HCT116 (cell line): Measurements from ENCODE around the gene MTA2. TPM values are rescaled to one million over a fixed set of nuclear protein-coding genes. Genes with fewer than 3 reads are reported as not detected.
A peak's percentile ranks its signal among the peaks of the same experiment; 100 is the strongest.

Experiments
- ATAC-seq: fragments of 200-7000 bp; cut with Tn5 transposase; 2 replicates; pipeline ENCODE4 v1.9.1; 2020; ENCODE audit warnings: mild to moderate bottlenecking, moderate library complexity
- BruUV-seq: library from RNA; stranded (reverse); fragments of 400-500 nt; replicated peaks from 2 replicates; lab custom pipeline; 2021; lab: Mats Ljungman, UMichigan
- CTCF ChIA-PET: fragments of 300-600 bp; sonication (Branson Sonifier 250); formaldehyde crosslinking; loops from one replicate; lab custom pipeline; 2021; ENCODE audit warnings: antibody characterized with exemption; lab: Charles Lee
- POLR2A ChIA-PET: fragments of 300-600, 350-600 bp; sonication (Branson Sonifier 250); formaldehyde crosslinking; loops from one replicate; lab custom pipeline; 2021; ENCODE audit warnings: antibody characterized with exemption; lab: Charles Lee
- RAD21 ChIA-PET, 2 experiments: fragments of 300-600 bp; sonication (Branson Sonifier 250); formaldehyde crosslinking; loops; one replicate each; lab custom pipeline; 2023; ENCODE audit warnings: low total read pairs in 2 of 2; ENCODE audit not compliant: uncharacterized antibody in 2 of 2, unreplicated experiment in 2 of 2, low non-redundant PET in 1 of 2; lab: Charles Lee
- DNase-seq: peaks from one replicate; pipeline ENCODE4 v3.0.0-alpha.2; 2010; ENCODE audit warnings: low read depth, low spot score
- H2AFZ ChIP-seq: fragments of 200-600 bp; shearing (Covaris generic), sonication (generic); 2 replicates; pipeline ENCODE4 v1.6.1; 2017; ENCODE audit warnings: low read depth, mixed run types, mixed read lengths, antibody characterized with exemption, low read length; ENCODE audit not compliant: poor library complexity, severe bottlenecking
- H3K27ac ChIP-seq: 2 replicates; pipeline ENCODE4 v1.5.1; 2012; ENCODE audit warnings: low read depth, low read length
- H3K27me3 ChIP-seq: fragments of 200-600 bp; sonication (generic); 2 replicates; pipeline ENCODE4 v1.6.1; 2016; ENCODE audit warnings: mixed run types, low read length, mixed read lengths; ENCODE audit not compliant: insufficient read depth
- H3K36me3 ChIP-seq, 2 experiments: fragments of 200-500 bp in 1 of 2; fragments of 200-600 bp in 1 of 2; sonication (Bioruptor generic) in 1 of 2; sonication (generic) in 1 of 2; 2 replicates each; pipeline versions ENCODE4 v1.5.1 to v1.6.1; 2014 to 2016; ENCODE audit warnings: low read length in 2 of 2, inconsistent platforms in 1 of 2, mixed read lengths in 1 of 2, mixed run types in 1 of 2; ENCODE audit not compliant: insufficient read depth in 2 of 2, control insufficient read depth in 1 of 2
- H3K4me1 ChIP-seq, 2 experiments: fragments of 200-600 bp in 1 of 2; sonication (generic) in 1 of 2; 2 replicates each; pipeline versions ENCODE4 v1.5.1 to v1.6.1; 2012 to 2017; ENCODE audit warnings: low read length in 2 of 2, inconsistent platforms in 1 of 2, mild to moderate bottlenecking in 1 of 2, mixed read lengths in 1 of 2, mixed run types in 1 of 2, moderate library complexity in 1 of 2; ENCODE audit not compliant: insufficient read depth in 2 of 2, control insufficient read depth in 1 of 2
- H3K4me2 ChIP-seq: fragments of 200-600 bp; sonication (generic); 2 replicates; pipeline ENCODE4 v1.6.1; 2017; ENCODE audit warnings: mixed run types, low read length, mixed read lengths
- H3K4me3 ChIP-seq, 2 experiments: fragments of 200-600 bp in 1 of 2; sonication (generic) in 1 of 2; replicated peaks in 1 of 2; 2 replicates each; pipeline ENCODE4 v1.5.1; 2011 to 2016; ENCODE audit warnings: low read length in 2 of 2, control low read depth in 1 of 2, low read depth in 1 of 2, mild to moderate bottlenecking in 1 of 2, mixed read lengths in 1 of 2, mixed run types in 1 of 2
- H3K79me2 ChIP-seq: fragments of 200-600 bp; sonication (generic); 2 replicates; pipeline ENCODE4 v1.6.1; 2017; ENCODE audit warnings: mild to moderate bottlenecking, mixed run types, low read length, moderate library complexity, mixed read lengths; ENCODE audit not compliant: insufficient read depth
- H3K9ac ChIP-seq: fragments of 200-600 bp; sonication (generic); 2 replicates; pipeline ENCODE4 v1.6.1; 2016; ENCODE audit warnings: low read length, mixed read lengths
- H3K9me2 ChIP-seq: fragments of 200-600 bp; sonication (generic), shearing (Covaris generic); 2 replicates; pipeline ENCODE4 v1.6.1; 2017; ENCODE audit warnings: mixed run types, mild to moderate bottlenecking, moderate library complexity; ENCODE audit not compliant: insufficient read depth
- H3K9me3 ChIP-seq, 2 experiments: fragments of 200-500 bp in 1 of 2; fragments of 200-600 bp in 1 of 2; sonication (Bioruptor generic) in 1 of 2; sonication (generic) in 1 of 2; 2 replicates each; pipeline ENCODE4 v1.6.1; 2014 to 2017; ENCODE audit warnings: low read length in 2 of 2, mixed read lengths in 2 of 2, inconsistent platforms in 1 of 2, low read depth in 1 of 2, mild to moderate bottlenecking in 1 of 2, mixed run types in 1 of 2, moderate library complexity in 1 of 2; ENCODE audit not compliant: control insufficient read depth in 1 of 2, insufficient read depth in 1 of 2
- H4K20me1 ChIP-seq: fragments of 200-600 bp; sonication (generic), shearing (Covaris generic); 2 replicates; pipeline ENCODE4 v1.6.1; 2017; ENCODE audit warnings: mixed run types, mild to moderate bottlenecking, moderate library complexity; ENCODE audit not compliant: insufficient read depth
- CBX3 ChIP-seq: IDR thresholded peaks from 2 replicates; pipeline ENCODE4 v1.6.1; 2012; ENCODE audit warnings: low read depth
- CEBPB ChIP-seq: IDR thresholded peaks from 2 replicates; pipeline ENCODE4 v1.6.1; 2012; ENCODE audit warnings: low read depth
- ELF1 ChIP-seq: IDR thresholded peaks from 2 replicates; pipeline ENCODE4 v1.6.1; 2012; ENCODE audit warnings: low read depth, borderline replicate concordance
- EZH2 ChIP-seq: fragments of 200-600 bp; sonication (generic); IDR thresholded peaks from 2 replicates; pipeline ENCODE4 v1.6.1; 2017; ENCODE audit warnings: antibody characterized with exemption, mixed run types
- EZH2phosphoT487 ChIP-seq: fragments of 200-600 bp; IDR thresholded peaks from 2 replicates; pipeline ENCODE4 v1.6.1; 2018; ENCODE audit warnings: antibody characterized with exemption, borderline replicate concordance
- FOSL1 ChIP-seq: IDR thresholded peaks from 2 replicates; pipeline ENCODE4 v1.6.1; 2012; ENCODE audit warnings: low read depth
- RAD21 ChIP-seq: IDR thresholded peaks from 2 replicates; pipeline ENCODE4 v1.6.1; 2012; ENCODE audit warnings: low read depth, mild to moderate bottlenecking
- SIN3A ChIP-seq: IDR thresholded peaks from 2 replicates; pipeline ENCODE4 v1.6.1; 2012; ENCODE audit warnings: low read depth
- SP1 ChIP-seq: IDR thresholded peaks from 2 replicates; pipeline ENCODE4 v1.6.1; 2012; ENCODE audit warnings: low read depth
- SRF ChIP-seq: IDR thresholded peaks from 2 replicates; pipeline ENCODE4 v1.6.1; 2012; ENCODE audit warnings: low read depth
- TCF7L2 ChIP-seq: IDR thresholded peaks from 2 replicates; pipeline ENCODE4 v1.7.0; 2011; ENCODE audit warnings: borderline replicate concordance, inconsistent platforms; ENCODE audit not compliant: insufficient read depth, insufficient read length; ENCODE audit errors: extremely low read depth
- YY1 ChIP-seq: IDR thresholded peaks from 2 replicates; pipeline ENCODE4 v1.6.1; 2011; ENCODE audit warnings: low read length, low read depth, moderate library complexity, mild to moderate bottlenecking; ENCODE audit not compliant: insufficient replicate concordance; ENCODE audit errors: extremely low read depth
- ZFX ChIP-seq: fragments of 450-650 bp; IDR thresholded peaks from 2 replicates; pipeline ENCODE4 v1.6.1; 2017
- ZNF274 ChIP-seq: fragments of 200-500 bp; sonication (Bioruptor generic); IDR thresholded peaks from 2 replicates; pipeline ENCODE4 v1.6.1; 2014; ENCODE audit warnings: mild to moderate bottlenecking, low read depth, low read length, inconsistent platforms
- intact Hi-C: fragments of 100-400 bp; cut with micrococcal nuclease; formaldehyde crosslinking; loops from 2 replicates; pipeline ENCODE4 v1.10.0; 2022
- total RNA-seq: library from RNA; stranded (reverse); gene quantifications from one replicate; pipeline ENCODE4 v1.2.1, GENCODE V29; 2021; ENCODE audit not compliant: unreplicated experiment
- TF ChIP-seq, protein P1 (sequence below): IDR thresholded peaks from 2 replicates; pipeline ENCODE4 v1.6.1; 2011; ENCODE audit warnings: mild to moderate bottlenecking, low read length, moderate library complexity; ENCODE audit not compliant: insufficient replicate concordance; ENCODE audit errors: extremely low read depth
- TF ChIP-seq, protein P2 (sequence below): IDR thresholded peaks from 2 replicates; pipeline ENCODE4 v1.6.1; 2012
- TF ChIP-seq, protein P3 (sequence below): IDR thresholded peaks from 2 replicates; pipeline ENCODE4 v1.6.1; 2012
- TF ChIP-seq, protein P4 (sequence below): IDR thresholded peaks from 2 replicates; pipeline ENCODE4 v1.6.1; 2012; ENCODE audit warnings: low read depth

Gene MTA2
- total RNA-seq, 1 experiment from 2014 or later, result 98.9 TPM

DNA sequence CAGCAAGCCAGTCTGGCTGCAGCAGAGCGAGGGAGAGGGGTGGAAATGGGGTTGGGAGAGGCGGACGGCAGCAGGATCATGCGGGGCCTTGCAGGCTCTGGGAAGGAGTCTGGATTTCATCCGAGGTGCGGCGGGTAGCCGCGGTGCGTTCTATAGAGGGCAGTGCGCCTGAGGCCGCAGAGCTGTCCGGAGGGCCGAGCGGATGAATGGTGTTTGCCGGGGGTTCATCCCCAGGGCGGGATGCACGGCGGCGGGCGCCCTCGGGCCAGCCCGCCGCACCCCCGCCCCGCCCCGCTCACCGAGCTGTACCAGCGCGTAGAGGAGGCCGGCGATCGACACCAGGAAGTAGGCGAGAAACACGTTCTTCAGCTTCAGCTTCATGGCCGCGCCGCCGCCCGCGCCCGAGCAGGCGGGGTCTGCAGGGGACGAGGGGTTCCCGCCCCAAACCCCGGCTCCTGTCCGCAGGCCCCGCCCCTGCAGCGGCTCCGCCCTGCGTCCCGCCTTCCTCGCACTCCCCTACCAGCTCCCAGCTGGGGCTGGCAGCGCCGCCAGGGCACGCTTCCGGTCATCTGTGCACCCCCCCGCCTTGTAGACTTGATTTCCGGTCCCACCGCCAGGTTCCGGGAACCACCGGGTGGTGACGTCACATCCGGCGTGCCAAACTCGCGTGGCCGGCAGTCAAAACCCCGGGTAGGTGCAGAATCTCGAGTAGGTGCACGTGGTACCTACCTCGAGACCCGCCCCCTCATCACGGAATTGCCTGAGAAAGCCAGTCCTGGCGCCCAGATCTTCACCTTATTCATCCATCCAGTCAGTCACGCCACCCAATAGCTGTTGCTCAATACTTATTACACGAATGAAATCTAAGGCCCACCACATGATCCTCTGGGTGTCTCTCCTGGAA is 20.2 kb upstream of the MTA2 start, which contains the start of gene B3GAT3:
Gene B3GAT3 (minus strand): TSS at position 420 of the 904 bp plus-strand sequence. CDS start 39 bp downstream, at position 381.
- Histone ChIP-seq H3K4me1 (peaks cover 12 to 20% of the 10 kb centered on the region in 2 experiments), H3K9ac (peak within 1 kb of the TSS; percentile 94), H3K4me2 (peak within 1 kb of the TSS; percentile 87), H3K79me2 (peaks cover 15% of the 10 kb centered on the region), H3K27ac (peak within 1 kb of the TSS; percentile 75), H3K9me2 (no peaks in the 10 kb centered on the region), H3K27me3 (no peaks in the 10 kb centered on the region), H3K36me3 (peaks cover 14 to 18% of the 10 kb centered on the region in 2 experiments; a peak in 3 of 4 replicates), H2AFZ (no peak within 1 kb of the TSS), H4K20me1 (no peaks in the 10 kb centered on the region), H3K9me3 (no peaks in the 10 kb centered on the region), H3K4me3 (peak within 1 kb of the TSS; percentile 96 to 98)
- ChIA-PET RAD21 (interaction anchor here (0.6 to 1.1 kb wide), 2 partner anchors 20 to 200 kb away, joined by 3 to 5 read pairs; partner anchors contain the start of gene MTA2 (in 1 of the 2)), CTCF (interaction anchor here (1.0 to 3.0 kb wide), 5 partner anchors 10 to 227 kb away, joined by 4 to 16 read pairs (median 8); partner anchors contain the start of genes EML3, MTA2, ROM1 and TUT1), POLR2A (interaction anchor here (0.8 to 3.0 kb wide), 13 partner anchors 9 to 219 kb away, joined by 3 to 19 read pairs (median 4); partner anchors contain the start of genes C11orf98, CSKMT, EML3 and GANAB)
- BruUV-seq, result no TSS peak
- DNase-seq, result peak; percentile 99
- peak; percentile 96 for ATAC-seq
- intact Hi-C loops, result no loop called here
- TF ChIP-seq ZFX (peak; percentile 77), RAD21 (no peak), EZH2 (no peak), EZH2phosphoT487 (no peak), ELF1 (peak; percentile 88; the same call in 1 of the 2 replicates), CBX3 (peak; percentile 89; the same call in 1 of the 2 replicates), CEBPB (no peak; the same call in 1 of the 2 replicates), ZNF274 (no peak), TCF7L2 (peak; percentile 61), FOSL1 (no peak), SIN3A (peak; percentile 99), SRF (no peak), SP1 (peak; percentile 86), YY1 (peak; percentile 61)
- TF ChIP-seq, protein P1, sequence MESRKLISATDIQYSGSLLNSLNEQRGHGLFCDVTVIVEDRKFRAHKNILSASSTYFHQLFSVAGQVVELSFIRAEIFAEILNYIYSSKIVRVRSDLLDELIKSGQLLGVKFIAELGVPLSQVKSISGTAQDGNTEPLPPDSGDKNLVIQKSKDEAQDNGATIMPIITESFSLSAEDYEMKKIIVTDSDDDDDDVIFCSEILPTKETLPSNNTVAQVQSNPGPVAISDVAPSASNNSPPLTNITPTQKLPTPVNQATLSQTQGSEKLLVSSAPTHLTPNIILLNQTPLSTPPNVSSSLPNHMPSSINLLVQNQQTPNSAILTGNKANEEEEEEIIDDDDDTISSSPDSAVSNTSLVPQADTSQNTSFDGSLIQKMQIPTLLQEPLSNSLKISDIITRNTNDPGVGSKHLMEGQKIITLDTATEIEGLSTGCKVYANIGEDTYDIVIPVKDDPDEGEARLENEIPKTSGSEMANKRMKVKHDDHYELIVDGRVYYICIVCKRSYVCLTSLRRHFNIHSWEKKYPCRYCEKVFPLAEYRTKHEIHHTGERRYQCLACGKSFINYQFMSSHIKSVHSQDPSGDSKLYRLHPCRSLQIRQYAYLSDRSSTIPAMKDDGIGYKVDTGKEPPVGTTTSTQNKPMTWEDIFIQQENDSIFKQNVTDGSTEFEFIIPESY, result peak; percentile 58
- TF ChIP-seq, protein P2, sequence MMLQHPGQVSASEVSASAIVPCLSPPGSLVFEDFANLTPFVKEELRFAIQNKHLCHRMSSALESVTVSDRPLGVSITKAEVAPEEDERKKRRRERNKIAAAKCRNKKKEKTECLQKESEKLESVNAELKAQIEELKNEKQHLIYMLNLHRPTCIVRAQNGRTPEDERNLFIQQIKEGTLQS, result no peak
- TF ChIP-seq, protein P3, sequence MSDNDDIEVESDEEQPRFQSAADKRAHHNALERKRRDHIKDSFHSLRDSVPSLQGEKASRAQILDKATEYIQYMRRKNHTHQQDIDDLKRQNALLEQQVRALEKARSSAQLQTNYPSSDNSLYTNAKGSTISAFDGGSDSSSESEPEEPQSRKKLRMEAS, result peak; percentile 99
- TF ChIP-seq, protein P4, sequence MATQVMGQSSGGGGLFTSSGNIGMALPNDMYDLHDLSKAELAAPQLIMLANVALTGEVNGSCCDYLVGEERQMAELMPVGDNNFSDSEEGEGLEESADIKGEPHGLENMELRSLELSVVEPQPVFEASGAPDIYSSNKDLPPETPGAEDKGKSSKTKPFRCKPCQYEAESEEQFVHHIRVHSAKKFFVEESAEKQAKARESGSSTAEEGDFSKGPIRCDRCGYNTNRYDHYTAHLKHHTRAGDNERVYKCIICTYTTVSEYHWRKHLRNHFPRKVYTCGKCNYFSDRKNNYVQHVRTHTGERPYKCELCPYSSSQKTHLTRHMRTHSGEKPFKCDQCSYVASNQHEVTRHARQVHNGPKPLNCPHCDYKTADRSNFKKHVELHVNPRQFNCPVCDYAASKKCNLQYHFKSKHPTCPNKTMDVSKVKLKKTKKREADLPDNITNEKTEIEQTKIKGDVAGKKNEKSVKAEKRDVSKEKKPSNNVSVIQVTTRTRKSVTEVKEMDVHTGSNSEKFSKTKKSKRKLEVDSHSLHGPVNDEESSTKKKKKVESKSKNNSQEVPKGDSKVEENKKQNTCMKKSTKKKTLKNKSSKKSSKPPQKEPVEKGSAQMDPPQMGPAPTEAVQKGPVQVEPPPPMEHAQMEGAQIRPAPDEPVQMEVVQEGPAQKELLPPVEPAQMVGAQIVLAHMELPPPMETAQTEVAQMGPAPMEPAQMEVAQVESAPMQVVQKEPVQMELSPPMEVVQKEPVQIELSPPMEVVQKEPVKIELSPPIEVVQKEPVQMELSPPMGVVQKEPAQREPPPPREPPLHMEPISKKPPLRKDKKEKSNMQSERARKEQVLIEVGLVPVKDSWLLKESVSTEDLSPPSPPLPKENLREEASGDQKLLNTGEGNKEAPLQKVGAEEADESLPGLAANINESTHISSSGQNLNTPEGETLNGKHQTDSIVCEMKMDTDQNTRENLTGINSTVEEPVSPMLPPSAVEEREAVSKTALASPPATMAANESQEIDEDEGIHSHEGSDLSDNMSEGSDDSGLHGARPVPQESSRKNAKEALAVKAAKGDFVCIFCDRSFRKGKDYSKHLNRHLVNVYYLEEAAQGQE, result no peak
